ENCODE results near the gene KATNAL1.

The KATNAL1 gene

GRCh38 chr13:30339738-30340330 lies 32.5 kb upstream of the KATNAL1 start:
- TF ChIP-seq, protein P1, sequence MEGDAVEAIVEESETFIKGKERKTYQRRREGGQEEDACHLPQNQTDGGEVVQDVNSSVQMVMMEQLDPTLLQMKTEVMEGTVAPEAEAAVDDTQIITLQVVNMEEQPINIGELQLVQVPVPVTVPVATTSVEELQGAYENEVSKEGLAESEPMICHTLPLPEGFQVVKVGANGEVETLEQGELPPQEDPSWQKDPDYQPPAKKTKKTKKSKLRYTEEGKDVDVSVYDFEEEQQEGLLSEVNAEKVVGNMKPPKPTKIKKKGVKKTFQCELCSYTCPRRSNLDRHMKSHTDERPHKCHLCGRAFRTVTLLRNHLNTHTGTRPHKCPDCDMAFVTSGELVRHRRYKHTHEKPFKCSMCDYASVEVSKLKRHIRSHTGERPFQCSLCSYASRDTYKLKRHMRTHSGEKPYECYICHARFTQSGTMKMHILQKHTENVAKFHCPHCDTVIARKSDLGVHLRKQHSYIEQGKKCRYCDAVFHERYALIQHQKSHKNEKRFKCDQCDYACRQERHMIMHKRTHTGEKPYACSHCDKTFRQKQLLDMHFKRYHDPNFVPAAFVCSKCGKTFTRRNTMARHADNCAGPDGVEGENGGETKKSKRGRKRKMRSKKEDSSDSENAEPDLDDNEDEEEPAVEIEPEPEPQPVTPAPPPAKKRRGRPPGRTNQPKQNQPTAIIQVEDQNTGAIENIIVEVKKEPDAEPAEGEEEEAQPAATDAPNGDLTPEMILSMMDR (IDR thresholded peaks at IDR 0.05; ENCODE audit: extremely low read depth, insufficient read depth, missing control alignments) = no peak
- in situ Hi-C loops (cut with MboI; ENCODE audit: low pct_unique_long_range_greater_than_20kb, low sequenced_read_pairs, unreplicated experiment) = loop anchor here (10.0 kb wide), 1 partner anchor 205 kb away; no protein-coding TSS in a partner anchor
- no peak for DNase-seq (ENCODE audit: low spot score)

DNA sequence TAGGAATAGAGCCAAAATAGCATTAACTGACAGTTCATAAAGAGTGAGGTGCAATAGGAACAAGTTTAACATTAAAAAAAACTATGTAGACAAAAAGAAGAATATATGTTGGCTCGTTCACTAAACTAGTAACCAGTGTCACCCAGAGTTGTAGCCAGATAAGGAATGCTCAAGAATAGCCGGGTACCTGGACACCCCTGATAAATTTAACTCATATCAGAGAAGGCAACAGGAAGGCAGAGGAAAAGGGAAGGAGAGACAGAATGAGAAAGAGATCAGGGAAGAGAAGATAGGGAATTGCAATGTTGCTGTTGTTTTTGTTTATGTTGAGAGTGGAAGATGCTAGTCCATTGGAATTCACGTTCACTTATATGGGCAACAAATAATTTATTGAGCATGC lies 31.6 kb upstream of the KATNAL1 start:
- DNase-seq (ENCODE audit: low spot score) = no peak
- in situ Hi-C loops (cut with MboI; ENCODE audit: low pct_unique_long_range_greater_than_20kb, low sequenced_read_pairs, unreplicated experiment) = loop anchor here (10.0 kb wide), 1 partner anchor 204 kb away; no protein-coding TSS in a partner anchor
- TF ChIP-seq, protein P1 (IDR thresholded peaks at IDR 0.05; ENCODE audit: extremely low read depth, insufficient read depth, missing control alignments) = no peak

DNA sequence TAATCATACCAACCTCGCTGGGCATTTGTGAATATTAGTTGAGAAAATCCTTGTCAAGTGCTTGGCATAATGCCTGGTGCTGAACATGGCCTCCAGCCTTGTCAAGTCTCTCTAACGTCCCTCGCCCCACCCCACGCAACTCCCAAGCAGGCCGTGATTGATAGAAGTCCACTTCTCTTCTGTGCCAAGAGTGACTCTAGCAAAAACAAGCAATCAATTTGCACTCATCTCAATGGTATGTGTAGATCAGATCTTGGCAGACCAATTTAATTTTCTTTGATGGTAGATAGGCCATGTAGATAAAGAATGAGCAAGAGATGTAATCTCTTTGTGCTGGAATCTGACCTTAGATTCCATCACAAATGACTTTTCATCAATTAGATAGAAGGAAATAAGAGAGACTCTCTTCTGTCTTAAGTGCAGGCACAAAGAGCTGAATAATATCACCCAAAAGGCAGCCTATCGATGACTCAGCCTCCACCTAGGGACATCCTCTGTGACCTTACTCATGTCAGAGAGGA lies 31.0 kb upstream of the KATNAL1 start:
- TF ChIP-seq, protein P1 (IDR thresholded peaks at IDR 0.05; ENCODE audit: extremely low read depth, insufficient read depth, missing control alignments) = no peak
- DNase-seq (ENCODE audit: low spot score) = no peak
- in situ Hi-C loops (cut with MboI; ENCODE audit: low pct_unique_long_range_greater_than_20kb, low sequenced_read_pairs, unreplicated experiment) = loop anchor here (10.0 kb wide), 1 partner anchor 204 kb away; no protein-coding TSS in a partner anchor

DNA sequence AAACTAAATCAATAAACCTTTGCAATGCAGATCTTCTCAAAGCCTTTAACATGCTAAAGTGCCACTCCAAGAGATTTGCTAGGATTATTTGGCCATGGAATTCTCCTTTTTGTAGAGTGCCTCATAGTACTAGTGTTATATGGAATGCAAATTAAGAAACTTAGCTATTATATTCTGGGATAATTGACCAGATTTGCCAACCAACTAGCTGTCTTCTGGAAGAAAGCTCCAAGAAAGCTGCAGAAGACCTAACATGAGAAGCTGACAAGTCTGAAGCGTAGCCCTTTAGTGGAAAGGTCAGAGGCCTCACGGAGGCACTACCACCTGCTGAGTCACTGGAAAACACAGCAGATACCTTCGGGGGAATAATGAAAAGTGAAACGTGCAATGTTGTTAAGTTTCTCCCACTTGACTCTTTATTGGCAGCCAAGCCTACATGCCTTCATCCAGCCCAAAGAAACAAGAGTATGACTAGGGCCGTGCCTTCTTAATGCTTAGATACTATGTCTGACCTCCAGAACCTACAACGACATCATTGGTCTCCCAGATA lies 29.8 kb upstream of the KATNAL1 start:
- no peak for DNase-seq (ENCODE audit: low spot score)
- in situ Hi-C loops (cut with MboI; ENCODE audit: low pct_unique_long_range_greater_than_20kb, low sequenced_read_pairs, unreplicated experiment) = loop anchor here (10.0 kb wide), 1 partner anchor 202 kb away; no protein-coding TSS in a partner anchor
- TF ChIP-seq, protein P1 (IDR thresholded peaks at IDR 0.05; ENCODE audit: extremely low read depth, insufficient read depth, missing control alignments) = no peak

- peak; percentile 45 for DNase-seq (ENCODE audit: low spot score)
- in situ Hi-C loops (cut with MboI; ENCODE audit: low pct_unique_long_range_greater_than_20kb, low sequenced_read_pairs, unreplicated experiment) = loop anchor here (10.0 kb wide), 1 partner anchor 200 kb away; no protein-coding TSS in a partner anchor
- TF ChIP-seq, protein P1 (IDR thresholded peaks at IDR 0.05; ENCODE audit: extremely low read depth, insufficient read depth, missing control alignments) = peak; percentile 57
Measured at GRCh38 chr13:30334663-30335386, 27.5 kb upstream of the KATNAL1 start.

DNA sequence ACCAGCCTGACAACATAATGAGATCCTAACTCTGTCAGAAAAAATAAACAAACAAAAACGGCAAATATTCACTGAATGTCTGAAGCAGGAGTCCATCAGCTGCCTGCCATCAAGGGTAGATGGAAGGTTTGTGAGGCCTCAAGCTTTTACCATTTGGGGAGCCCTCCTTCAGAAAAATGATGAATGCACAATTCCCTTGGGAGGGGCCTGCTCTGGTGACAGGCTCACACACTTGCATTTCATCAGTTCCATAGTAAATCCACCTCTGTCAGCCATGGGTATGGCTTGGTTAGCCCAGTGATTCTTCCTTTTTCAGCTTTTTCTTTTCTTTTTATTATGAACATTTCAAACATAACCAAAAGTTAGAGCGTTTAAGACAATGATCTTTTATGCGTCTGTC lies 26.3 kb upstream of the KATNAL1 start:
- in situ Hi-C loops (cut with MboI; ENCODE audit: low pct_unique_long_range_greater_than_20kb, low sequenced_read_pairs, unreplicated experiment) = loop anchor here (10.0 kb wide), 1 partner anchor 199 kb away; no protein-coding TSS in a partner anchor
- DNase-seq (ENCODE audit: low spot score) = no peak
- TF ChIP-seq, protein P1 (IDR thresholded peaks at IDR 0.05; ENCODE audit: extremely low read depth, insufficient read depth, missing control alignments) = no peak
